Neural cell (in vitro differentiated cells): Measurements from ENCODE around the gene CALR. TPM values are rescaled to one million over a fixed set of nuclear protein-coding genes. Genes with fewer than 3 reads are reported as not detected.
"Not testable (repeated sequence)": the region's sequence is repeated elsewhere in the genome, so short reads cannot be mapped to it uniquely, and the experiment has no call there.

Experiments
- H2AFZ ChIP-seq: fragments of 200-600, 300-800 bp; sonication (generic), shearing (Covaris generic); 2 replicates; pipeline ENCODE4 v1.6.0; 2014; ENCODE audit warnings: low read depth, mild to moderate bottlenecking, antibody characterized with exemption, low read length, moderate library complexity
- H3F3A ChIP-seq: fragments of 200-600 bp; shearing (Covaris generic); 2 replicates; pipeline ENCODE4 v1.6.1; 2016; ENCODE audit warnings: mild to moderate bottlenecking, moderate library complexity, mixed read lengths, antibody characterized with exemption, low read length; ENCODE audit not compliant: insufficient read depth, poor library complexity, severe bottlenecking
- H3K27ac ChIP-seq: fragments of 200-600, 300-800 bp; sonication (generic), shearing (Covaris generic); 2 replicates; pipeline ENCODE4 v1.5.1; 2014; ENCODE audit warnings: mild to moderate bottlenecking, low read length, moderate library complexity
- H3K27me3 ChIP-seq: fragments of 300-800, 200-600 bp; sonication (generic), shearing (Covaris generic); 2 replicates; pipeline ENCODE4 v1.6.0; 2014; ENCODE audit warnings: mild to moderate bottlenecking, low read depth, low read length, moderate library complexity; ENCODE audit not compliant: insufficient read depth
- H3K36me3 ChIP-seq: fragments of 300-800, 200-600 bp; sonication (generic), shearing (Covaris generic); 2 replicates; pipeline ENCODE4 v1.5.1; 2014; ENCODE audit warnings: mild to moderate bottlenecking, antibody characterized with exemption, low read length, moderate library complexity; ENCODE audit not compliant: insufficient read depth
- H3K4me2 ChIP-seq: fragments of 300-800, 200-600 bp; sonication (generic), shearing (Covaris generic); 2 replicates; pipeline ENCODE4 v1.6.0; 2014; ENCODE audit warnings: mild to moderate bottlenecking, low read length
- H3K4me3 ChIP-seq: fragments of 300-800, 200-600 bp; sonication (generic), shearing (Covaris generic); 2 replicates; pipeline ENCODE4 v1.5.1; 2014; ENCODE audit warnings: mild to moderate bottlenecking, low read length, moderate library complexity
- H3K79me2 ChIP-seq: fragments of 200-600 bp; shearing (Covaris generic); replicated peaks from 2 replicates; pipeline ENCODE4 v1.6.0; 2014; ENCODE audit warnings: mild to moderate bottlenecking, low read length, moderate library complexity; ENCODE audit not compliant: insufficient read depth
- H3K9ac ChIP-seq: fragments of 300-800, 200-600 bp; sonication (generic), shearing (Covaris generic); 2 replicates; pipeline ENCODE4 v1.6.1; 2016; ENCODE audit warnings: mild to moderate bottlenecking, low read length, mixed read lengths
- H3K9me2 ChIP-seq: fragments of 200-600 bp; shearing (Covaris generic); 2 replicates; pipeline ENCODE4 v1.6.1; 2016; ENCODE audit warnings: mild to moderate bottlenecking, low read length, mixed read lengths; ENCODE audit not compliant: insufficient read depth
- H3K9me3 ChIP-seq: fragments of 200-600, 300-800 bp; sonication (generic), shearing (Covaris generic); 2 replicates; pipeline ENCODE4 v1.6.1; 2016; ENCODE audit warnings: mild to moderate bottlenecking, mixed run types, low read length, moderate library complexity, mixed read lengths
- H4K20me1 ChIP-seq: fragments of 200-600 bp; shearing (Covaris generic); 2 replicates; pipeline ENCODE4 v1.6.1; 2016; ENCODE audit warnings: mild to moderate bottlenecking, mixed run types; ENCODE audit not compliant: insufficient read depth
- CTCF ChIP-seq: fragments of 450-650 bp; IDR thresholded peaks from 2 replicates; pipeline ENCODE4 v1.5.1; 2014; ENCODE audit warnings: antibody characterized with exemption, mild to moderate bottlenecking, moderate library complexity; ENCODE audit not compliant: poor library complexity, severe bottlenecking
- EP300 ChIP-seq: fragments of 450-650 bp; conservative IDR thresholded peaks from 2 replicates; pipeline ENCODE4 v1.6.1; 2014; ENCODE audit warnings: antibody characterized with exemption, mild to moderate bottlenecking, moderate library complexity; ENCODE audit not compliant: poor library complexity, severe bottlenecking
- EZH2 ChIP-seq: fragments of 200-600, 300-800 bp; shearing (Covaris generic), sonication (generic); IDR thresholded peaks from 2 replicates; pipeline ENCODE4 v1.6.1; 2014; ENCODE audit warnings: antibody characterized with exemption, low read length, borderline replicate concordance, mild to moderate bottlenecking; ENCODE audit not compliant: insufficient read depth, poor library complexity, severe bottlenecking
- MXI1 ChIP-seq: fragments of 450-650 bp; conservative IDR thresholded peaks from 2 replicates; pipeline ENCODE4 v1.6.1; 2014; ENCODE audit warnings: antibody characterized with exemption, mild to moderate bottlenecking; ENCODE audit not compliant: poor library complexity, severe bottlenecking
- POLR2AphosphoS5 ChIP-seq: IDR thresholded peaks from 2 replicates; pipeline ENCODE4 v1.6.1; 2012
- RAD21 ChIP-seq: fragments of 450-650 bp; conservative IDR thresholded peaks from 2 replicates; pipeline ENCODE4 v1.6.1; 2014; ENCODE audit warnings: antibody characterized with exemption, mild to moderate bottlenecking, moderate library complexity
- SMC3 ChIP-seq: fragments of 450-650 bp; conservative IDR thresholded peaks from 2 replicates; pipeline ENCODE4 v1.6.1; 2014; ENCODE audit warnings: antibody characterized with exemption, mild to moderate bottlenecking, moderate library complexity; ENCODE audit not compliant: poor library complexity
- TAF1 ChIP-seq: IDR thresholded peaks from 2 replicates; pipeline ENCODE4 v1.6.1; 2012; ENCODE audit warnings: low read depth
- polyA plus RNA-seq: library from polyadenylated mRNA; depleted of rRNA; stranded (reverse); fragments of >200 nt; gene quantifications from 2 replicates; pipeline ENCODE4 v1.2.3, GENCODE V29; 2014
- TF ChIP-seq, protein P1 (sequence below): IDR thresholded peaks from 2 replicates; pipeline ENCODE4 v1.6.1; 2012; ENCODE audit warnings: borderline replicate concordance

Gene CALR
- polyA plus RNA-seq, 1 donor from 2014 or later, result 242 TPM

- TF ChIP-seq CTCF, result no peak
- TF ChIP-seq TAF1, result peak; percentile 42
- TF ChIP-seq EP300, result no peak
- TF ChIP-seq, protein P1, sequence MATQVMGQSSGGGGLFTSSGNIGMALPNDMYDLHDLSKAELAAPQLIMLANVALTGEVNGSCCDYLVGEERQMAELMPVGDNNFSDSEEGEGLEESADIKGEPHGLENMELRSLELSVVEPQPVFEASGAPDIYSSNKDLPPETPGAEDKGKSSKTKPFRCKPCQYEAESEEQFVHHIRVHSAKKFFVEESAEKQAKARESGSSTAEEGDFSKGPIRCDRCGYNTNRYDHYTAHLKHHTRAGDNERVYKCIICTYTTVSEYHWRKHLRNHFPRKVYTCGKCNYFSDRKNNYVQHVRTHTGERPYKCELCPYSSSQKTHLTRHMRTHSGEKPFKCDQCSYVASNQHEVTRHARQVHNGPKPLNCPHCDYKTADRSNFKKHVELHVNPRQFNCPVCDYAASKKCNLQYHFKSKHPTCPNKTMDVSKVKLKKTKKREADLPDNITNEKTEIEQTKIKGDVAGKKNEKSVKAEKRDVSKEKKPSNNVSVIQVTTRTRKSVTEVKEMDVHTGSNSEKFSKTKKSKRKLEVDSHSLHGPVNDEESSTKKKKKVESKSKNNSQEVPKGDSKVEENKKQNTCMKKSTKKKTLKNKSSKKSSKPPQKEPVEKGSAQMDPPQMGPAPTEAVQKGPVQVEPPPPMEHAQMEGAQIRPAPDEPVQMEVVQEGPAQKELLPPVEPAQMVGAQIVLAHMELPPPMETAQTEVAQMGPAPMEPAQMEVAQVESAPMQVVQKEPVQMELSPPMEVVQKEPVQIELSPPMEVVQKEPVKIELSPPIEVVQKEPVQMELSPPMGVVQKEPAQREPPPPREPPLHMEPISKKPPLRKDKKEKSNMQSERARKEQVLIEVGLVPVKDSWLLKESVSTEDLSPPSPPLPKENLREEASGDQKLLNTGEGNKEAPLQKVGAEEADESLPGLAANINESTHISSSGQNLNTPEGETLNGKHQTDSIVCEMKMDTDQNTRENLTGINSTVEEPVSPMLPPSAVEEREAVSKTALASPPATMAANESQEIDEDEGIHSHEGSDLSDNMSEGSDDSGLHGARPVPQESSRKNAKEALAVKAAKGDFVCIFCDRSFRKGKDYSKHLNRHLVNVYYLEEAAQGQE, result peak; percentile 18
- peak; percentile 26 for TF ChIP-seq SMC3
- TF ChIP-seq RAD21, result peak; percentile 18
- peak; percentile 82 for TF ChIP-seq POLR2AphosphoS5
- TF ChIP-seq MXI1, result peak; percentile 99
- TF ChIP-seq EZH2, result no peak
- H3K79me2 ChIP-seq, result no peaks in the 10 kb centered on the region
- H3K36me3 ChIP-seq, result no peaks in the 10 kb centered on the region
- H2AFZ ChIP-seq, result peak within 1 kb of the TSS; percentile 65
- H3F3A ChIP-seq, result no peaks in the 10 kb centered on the region
- H3K27me3 ChIP-seq, result no peaks in the 10 kb centered on the region
- peak within 1 kb of the TSS; percentile 65 for H3K4me2 ChIP-seq
- no peaks in the 10 kb centered on the region for H3K9me3 ChIP-seq
- peak within 1 kb of the TSS; percentile 97 for H3K4me3 ChIP-seq
- H3K9me2 ChIP-seq, result no peaks in the 10 kb centered on the region
- H3K9ac ChIP-seq, result peak within 1 kb of the TSS; percentile 77
- H3K27ac ChIP-seq, result peak within 1 kb of the TSS; percentile 63
- no peaks in the 10 kb centered on the region for H4K20me1 ChIP-seq
Observed at GRCh38 chr19:12956446-12957388, 18.3 kb downstream of the CALR start, which contains the start of gene GADD45GIP1. GADD45GIP1 (minus strand) TSS chr19:12957223; CDS start chr19:12957212, 11 bp downstream.

DNA sequence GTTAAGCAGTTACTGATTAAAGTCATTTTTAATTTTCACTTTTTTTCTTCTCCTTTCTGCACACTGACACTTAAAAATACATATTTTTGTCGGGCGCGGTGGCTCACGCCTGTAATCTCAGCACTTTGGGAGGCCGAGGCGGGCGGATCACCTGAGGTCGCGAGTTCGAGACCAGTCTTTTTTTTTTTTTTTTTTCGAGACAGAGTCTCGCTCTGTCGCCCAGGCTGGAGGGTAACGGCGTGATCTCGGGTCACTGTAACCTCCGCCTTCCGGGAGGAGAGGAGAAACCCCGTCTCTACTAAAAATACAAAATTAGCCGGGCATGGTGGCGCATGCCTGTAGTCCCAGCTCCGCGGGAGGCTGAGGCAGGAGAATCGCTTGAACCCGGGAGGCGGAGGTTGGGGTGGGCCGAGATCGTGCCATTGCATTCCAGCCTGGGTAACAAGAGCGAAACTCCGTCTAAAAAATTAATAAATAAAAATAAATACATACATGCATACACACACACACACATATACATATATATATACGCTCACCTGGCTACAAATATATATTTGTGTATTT, 19.1 kb downstream of the CALR start:
- Histone ChIP-seq H3K27ac (peak overlapping the region; percentile 63), H2AFZ (peak overlapping the region; percentile 65), H3K4me3 (peak overlapping the region; percentile 97), H3K9ac (peak overlapping the region; percentile 77), H3K4me2 (peak overlapping the region; percentile 55)
- H3F3A ChIP-seq, H4K20me1 ChIP-seq, H3K79me2 ChIP-seq, H3K36me3 ChIP-seq, H3K9me2 ChIP-seq, H3K27me3 ChIP-seq, H3K9me3 ChIP-seq: not testable (repeated sequence)
